Lower leg skin (tissue), 4 donors: ENCODE results near the gene CTNNBL1. TPM values are rescaled to one million over a fixed set of nuclear protein-coding genes. Genes with fewer than 3 reads are reported as not detected.

ENCODE experiments used
- DNase-seq, 2 donors: peaks; one replicate each; pipeline ENCODE4 v3.0.0-alpha.2; 2019; ENCODE audit warnings: low spot score in 2 of 2
- H3K4me3 ChIP-seq: fragments of 200-600 bp; sonication (generic); 2 replicates; pipeline ENCODE4 v1.5.1; 2017; ENCODE audit warnings: mild to moderate bottlenecking, low read depth; ENCODE audit not compliant: poor library complexity, severe bottlenecking
- POLR2A ChIP-seq, 2 donors: fragments of 450-650 bp; IDR thresholded peaks; one replicate each; pipeline ENCODE4 v1.6.1; 2016 to 2017; ENCODE audit warnings: antibody characterized with exemption in 2 of 2, mild to moderate bottlenecking in 1 of 2, moderate library complexity in 1 of 2
- WGBS, 2 donors: methylation state at CpG; one replicate each; pipeline ENCODE4 v1.1.5; 2018; 5-methylcytosine and 5-hydroxymethylcytosine counted together
- intact Hi-C: fragments of 100-400 bp; cut with DNase I; formaldehyde crosslinking; loops from one replicate; pipeline ENCODE4 v1.15.0; 2023; ENCODE audit warnings: low total_unique reads
- total RNA-seq, 4 donors: library from RNA; depleted of rRNA; stranded (reverse); fragments of >200 nt; gene quantifications; one replicate each; pipeline ENCODE4 v1.1.0, GENCODE V29; 2016
- TF ChIP-seq, protein P1 (sequence below), 3 donors: fragments of 450-650 bp; IDR thresholded peaks; one replicate each; pipeline ENCODE4 v1.5.1; 2016; ENCODE audit warnings: antibody characterized with exemption in 3 of 3, mild to moderate bottlenecking in 3 of 3, moderate library complexity in 2 of 3

Gene CTNNBL1
- total RNA-seq, 4 donors from 2014 or later = 22.0 to 35.0 (median 27.5) TPM

DNA sequence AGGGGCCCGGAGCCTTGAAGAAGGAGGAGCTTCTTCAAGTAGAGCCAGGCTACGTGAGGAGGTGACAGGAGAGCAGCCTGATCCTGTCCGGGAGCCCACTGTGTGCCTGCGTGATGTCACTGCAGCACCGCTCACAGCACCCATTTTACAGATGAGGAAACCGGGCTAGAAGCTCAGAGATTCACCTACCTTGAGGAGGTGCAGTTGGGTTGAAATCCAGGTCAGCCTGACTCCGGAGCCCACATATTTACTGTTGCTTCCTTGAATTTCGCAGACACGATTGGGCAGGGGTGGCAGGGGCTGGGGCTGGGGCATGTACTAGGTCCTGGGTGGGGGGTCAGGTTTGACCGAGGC lies 221.6 kb downstream of the CTNNBL1 start:
- WGBS, 2 donors = 47 to 49% methylated on average over 10 of the region's 10 CpGs
- TF ChIP-seq, protein P1, sequence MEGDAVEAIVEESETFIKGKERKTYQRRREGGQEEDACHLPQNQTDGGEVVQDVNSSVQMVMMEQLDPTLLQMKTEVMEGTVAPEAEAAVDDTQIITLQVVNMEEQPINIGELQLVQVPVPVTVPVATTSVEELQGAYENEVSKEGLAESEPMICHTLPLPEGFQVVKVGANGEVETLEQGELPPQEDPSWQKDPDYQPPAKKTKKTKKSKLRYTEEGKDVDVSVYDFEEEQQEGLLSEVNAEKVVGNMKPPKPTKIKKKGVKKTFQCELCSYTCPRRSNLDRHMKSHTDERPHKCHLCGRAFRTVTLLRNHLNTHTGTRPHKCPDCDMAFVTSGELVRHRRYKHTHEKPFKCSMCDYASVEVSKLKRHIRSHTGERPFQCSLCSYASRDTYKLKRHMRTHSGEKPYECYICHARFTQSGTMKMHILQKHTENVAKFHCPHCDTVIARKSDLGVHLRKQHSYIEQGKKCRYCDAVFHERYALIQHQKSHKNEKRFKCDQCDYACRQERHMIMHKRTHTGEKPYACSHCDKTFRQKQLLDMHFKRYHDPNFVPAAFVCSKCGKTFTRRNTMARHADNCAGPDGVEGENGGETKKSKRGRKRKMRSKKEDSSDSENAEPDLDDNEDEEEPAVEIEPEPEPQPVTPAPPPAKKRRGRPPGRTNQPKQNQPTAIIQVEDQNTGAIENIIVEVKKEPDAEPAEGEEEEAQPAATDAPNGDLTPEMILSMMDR (IDR thresholded peaks at IDR 0.05) = no peak
- TF ChIP-seq POLR2A (IDR thresholded peaks at IDR 0.05) = no peak
- DNase-seq = no peak
- no peak overlapping the region for H3K4me3 ChIP-seq
- intact Hi-C loops = no loop called here

DNA sequence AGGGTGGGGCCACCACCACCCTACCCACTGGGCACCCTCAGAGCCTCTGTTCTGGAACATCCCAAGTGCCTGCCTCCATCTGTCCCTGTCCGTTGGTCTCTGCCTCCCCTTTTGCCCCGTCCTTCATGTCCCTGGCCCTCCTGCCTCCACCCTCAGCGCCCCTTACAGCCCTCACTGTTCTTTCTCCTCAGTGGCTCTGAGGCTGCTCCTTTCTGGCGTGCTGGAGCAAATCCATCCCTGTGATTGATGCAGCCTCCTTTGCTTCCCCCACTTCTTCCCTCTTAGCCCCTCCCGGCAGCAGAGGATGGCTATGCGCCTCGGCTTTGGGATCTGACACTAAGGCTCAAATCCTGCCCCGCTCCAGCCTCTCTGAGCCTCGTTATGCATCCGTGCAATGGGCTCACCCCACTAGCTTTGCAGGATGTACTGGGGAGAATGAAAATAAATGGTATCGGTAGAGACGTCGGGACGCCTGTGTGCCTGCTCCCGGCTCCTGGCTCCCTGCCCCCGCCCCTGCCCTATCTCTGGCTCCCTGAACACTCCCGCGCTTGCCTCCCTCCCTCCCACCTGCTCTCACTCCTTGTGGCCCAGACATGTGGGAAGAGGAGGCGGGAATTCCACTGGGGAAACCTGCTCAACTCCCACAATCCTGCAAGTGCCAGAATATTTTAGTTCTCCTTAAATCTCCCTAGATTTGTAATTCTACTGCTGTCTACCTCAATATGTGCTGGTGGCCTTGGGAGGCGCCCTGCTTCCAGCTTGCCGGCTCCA lies 222.2 kb downstream of the CTNNBL1 start:
- WGBS, 2 donors = 13 to 18% methylated on average over 21 of the region's 21 CpGs
- intact Hi-C loops = no loop called here
- no peak overlapping the region for H3K4me3 ChIP-seq
- DNase-seq = no peak
- TF ChIP-seq, protein P1 (IDR thresholded peaks at IDR 0.05) = no peak
- no peak for TF ChIP-seq POLR2A (IDR thresholded peaks at IDR 0.05)

DNA sequence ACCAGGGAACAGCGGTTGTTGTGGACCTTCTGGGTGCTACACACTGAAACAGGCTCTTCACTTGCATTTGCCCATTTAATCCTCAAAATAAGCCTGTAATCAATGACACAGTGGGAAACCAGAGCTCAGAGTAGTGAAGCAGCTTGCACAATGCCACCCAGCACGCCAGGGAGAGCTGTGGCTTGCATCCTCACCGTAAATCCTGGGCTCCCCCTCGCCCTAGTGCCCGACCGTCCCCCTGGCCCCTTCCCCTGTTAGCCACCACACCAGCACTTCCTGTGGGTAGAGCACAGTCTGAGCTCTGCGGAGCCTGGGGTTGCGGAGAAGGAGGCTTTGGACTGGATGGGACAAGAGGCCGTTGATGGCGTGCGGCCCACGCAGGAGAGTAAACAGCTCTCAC lies 223.6 kb downstream of the CTNNBL1 start:
- intact Hi-C loops = no loop called here
- WGBS, 2 donors = 66 to 67% methylated on average over 12 of the region's 12 CpGs

DNA sequence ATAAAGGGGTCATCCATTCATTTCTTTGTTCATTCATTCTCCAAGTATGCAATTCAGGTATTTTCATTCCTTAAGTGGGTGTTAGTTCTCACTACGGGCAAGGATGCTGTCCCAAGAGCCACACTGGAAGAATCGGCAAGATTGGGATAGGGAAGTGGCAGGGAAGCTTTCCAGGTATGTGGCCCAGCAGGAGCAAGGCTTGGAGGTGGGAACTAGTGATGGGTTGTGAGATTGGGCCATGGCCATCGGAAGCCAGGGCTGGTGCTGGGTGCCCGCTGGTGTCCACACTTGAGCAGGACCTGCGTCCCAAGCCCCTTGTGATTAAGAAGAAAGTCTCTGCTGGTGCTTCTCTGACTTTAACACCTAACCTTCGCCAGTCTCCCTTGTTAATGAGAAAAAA lies 224.2 kb downstream of the CTNNBL1 start:
- 73 to 84% methylated on average over 6 of the region's 6 CpGs for WGBS, 2 donors
- TF ChIP-seq, protein P1 (IDR thresholded peaks at IDR 0.05) = no peak
- no peak for TF ChIP-seq POLR2A (IDR thresholded peaks at IDR 0.05)
- H3K4me3 ChIP-seq = no peak overlapping the region
- no peak for DNase-seq
- intact Hi-C loops = no loop called here

More for the DNA sequence above, 223.6 kb downstream of the CTNNBL1 start:
- no peak for DNase-seq
- TF ChIP-seq POLR2A (IDR thresholded peaks at IDR 0.05) = no peak
- TF ChIP-seq, protein P1 (IDR thresholded peaks at IDR 0.05) = no peak
- H3K4me3 ChIP-seq = no peak overlapping the region

DNA sequence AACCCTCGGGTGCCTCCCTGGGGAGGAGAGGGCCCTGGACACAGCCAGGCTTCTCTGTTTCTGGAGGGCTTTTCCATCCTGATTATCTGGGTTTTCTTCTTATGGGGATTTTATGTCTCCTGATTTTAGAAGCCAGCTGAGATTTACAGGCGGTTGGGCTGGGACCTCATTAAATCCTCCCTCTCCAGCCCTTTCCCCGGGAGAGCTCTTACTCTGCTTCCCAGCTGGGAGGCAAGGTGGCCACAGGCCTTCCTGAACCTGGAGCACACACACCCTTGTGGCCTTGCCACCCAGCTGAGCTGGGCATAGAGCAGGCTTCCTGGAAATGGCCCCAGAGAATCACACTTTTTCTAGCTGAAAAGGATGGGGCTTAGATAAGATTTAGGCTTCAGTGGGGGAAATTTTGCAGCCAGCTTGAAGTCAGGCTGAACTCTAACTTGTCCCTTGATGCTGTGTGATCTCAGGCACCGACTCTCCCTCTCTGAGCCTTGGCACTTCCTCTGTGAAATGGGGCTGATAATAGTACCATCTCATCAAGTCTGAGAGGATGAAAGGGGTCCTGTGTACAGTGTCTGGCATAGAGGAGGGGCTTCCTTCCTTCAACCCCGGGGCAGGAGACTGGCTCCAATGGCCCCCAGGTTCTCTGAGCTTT lies 225.7 kb downstream of the CTNNBL1 start:
- 38 to 53% methylated on average over 5 of the region's 5 CpGs for WGBS, 2 donors

More for the DNA sequence above, 225.7 kb downstream of the CTNNBL1 start:
- TF ChIP-seq, protein P1 (IDR thresholded peaks at IDR 0.05) = no peak
- TF ChIP-seq POLR2A (IDR thresholded peaks at IDR 0.05) = no peak
- no peak for DNase-seq
- H3K4me3 ChIP-seq = no peak overlapping the region
- intact Hi-C loops = no loop called here
